Fibroblast of villous mesenchyme (primary cell): ENCODE data around the gene LRRC23. TPM values are rescaled to one million over a fixed set of nuclear protein-coding genes. Genes with fewer than 3 reads are reported as not detected.

Experiments
- DNase-seq: peaks from one replicate; pipeline ENCODE4 v3.0.0-alpha.2; 2010; ENCODE audit warnings: low read depth
- H3K4me3 ChIP-seq: 2 replicates; pipeline ENCODE4 v1.5.1; 2011; ENCODE audit warnings: low read depth, mild to moderate bottlenecking, low read length
- total RNA-seq: library from RNA; depleted of rRNA; stranded (reverse); fragments of >200 nt; gene quantifications from 2 replicates; pipeline ENCODE4 v1.2.3, GENCODE V29; 2012
- TF ChIP-seq, protein P1 (sequence below): IDR thresholded peaks from 2 replicates; pipeline ENCODE4 v1.5.1; 2012; ENCODE audit warnings: low read depth, mild to moderate bottlenecking, low read length; ENCODE audit not compliant: insufficient read depth

LRRC23 gene
- total RNA-seq, 1 donor = 4.7 TPM

DNA sequence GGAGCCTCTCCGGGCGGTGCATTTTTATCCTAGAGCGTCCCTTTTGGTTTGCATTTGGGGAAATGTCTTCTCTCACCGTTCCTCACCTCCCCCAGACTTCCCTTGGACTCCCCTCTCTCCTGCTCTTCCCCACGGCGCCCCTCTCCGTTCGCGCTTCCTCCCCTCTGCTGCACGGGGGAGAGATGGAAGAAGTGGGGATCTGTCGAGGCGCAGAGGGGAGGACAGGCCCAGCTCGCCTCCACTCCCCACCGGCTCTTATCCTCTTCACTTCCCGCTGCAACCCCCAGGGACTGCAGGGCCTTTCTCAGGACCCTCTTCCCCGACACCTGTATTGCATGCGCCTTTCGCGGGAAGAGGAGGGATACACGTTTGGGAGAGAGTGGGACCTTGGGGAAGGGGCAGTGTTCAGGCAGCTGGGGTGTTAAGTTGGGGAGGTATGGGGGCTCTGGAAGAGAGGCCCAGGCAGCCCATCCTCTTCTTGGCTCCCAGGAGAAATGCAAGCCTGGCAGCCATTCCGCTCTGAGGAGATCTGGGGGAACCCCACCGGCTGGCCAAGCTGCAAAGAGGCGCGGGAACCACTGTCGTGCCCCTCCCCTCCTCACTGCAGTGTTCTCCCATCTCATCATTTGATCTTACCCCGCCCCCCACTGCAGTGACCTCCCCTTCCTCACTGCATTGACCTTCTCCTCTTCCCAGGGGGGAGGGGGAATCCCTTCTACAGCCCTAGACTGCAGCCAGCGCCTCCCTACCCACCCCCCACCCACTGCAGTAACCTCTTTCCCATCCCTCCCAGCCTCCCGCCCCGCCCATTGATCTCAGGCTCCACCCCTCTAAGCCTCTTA is 10.5 kb downstream of the LRRC23 start:
- peak overlapping the region; percentile 71 for H3K4me3 ChIP-seq
- no peak for DNase-seq

GRCh38 chr12:6915789-6916285 is 11.2 kb downstream of the LRRC23 start:
- peak overlapping the region; percentile 10 for H3K4me3 ChIP-seq
- TF ChIP-seq, protein P1, sequence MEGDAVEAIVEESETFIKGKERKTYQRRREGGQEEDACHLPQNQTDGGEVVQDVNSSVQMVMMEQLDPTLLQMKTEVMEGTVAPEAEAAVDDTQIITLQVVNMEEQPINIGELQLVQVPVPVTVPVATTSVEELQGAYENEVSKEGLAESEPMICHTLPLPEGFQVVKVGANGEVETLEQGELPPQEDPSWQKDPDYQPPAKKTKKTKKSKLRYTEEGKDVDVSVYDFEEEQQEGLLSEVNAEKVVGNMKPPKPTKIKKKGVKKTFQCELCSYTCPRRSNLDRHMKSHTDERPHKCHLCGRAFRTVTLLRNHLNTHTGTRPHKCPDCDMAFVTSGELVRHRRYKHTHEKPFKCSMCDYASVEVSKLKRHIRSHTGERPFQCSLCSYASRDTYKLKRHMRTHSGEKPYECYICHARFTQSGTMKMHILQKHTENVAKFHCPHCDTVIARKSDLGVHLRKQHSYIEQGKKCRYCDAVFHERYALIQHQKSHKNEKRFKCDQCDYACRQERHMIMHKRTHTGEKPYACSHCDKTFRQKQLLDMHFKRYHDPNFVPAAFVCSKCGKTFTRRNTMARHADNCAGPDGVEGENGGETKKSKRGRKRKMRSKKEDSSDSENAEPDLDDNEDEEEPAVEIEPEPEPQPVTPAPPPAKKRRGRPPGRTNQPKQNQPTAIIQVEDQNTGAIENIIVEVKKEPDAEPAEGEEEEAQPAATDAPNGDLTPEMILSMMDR = no peak
- DNase-seq = no peak

More for the DNA sequence above, 10.5 kb downstream of the LRRC23 start:
- TF ChIP-seq, protein P1 = no peak

- H3K4me3 ChIP-seq = no peak overlapping the region
- TF ChIP-seq, protein P1 = no peak
- no peak for DNase-seq
Observed at GRCh38 chr12:6916426-6917200, 12.0 kb downstream of the LRRC23 start.

DNA sequence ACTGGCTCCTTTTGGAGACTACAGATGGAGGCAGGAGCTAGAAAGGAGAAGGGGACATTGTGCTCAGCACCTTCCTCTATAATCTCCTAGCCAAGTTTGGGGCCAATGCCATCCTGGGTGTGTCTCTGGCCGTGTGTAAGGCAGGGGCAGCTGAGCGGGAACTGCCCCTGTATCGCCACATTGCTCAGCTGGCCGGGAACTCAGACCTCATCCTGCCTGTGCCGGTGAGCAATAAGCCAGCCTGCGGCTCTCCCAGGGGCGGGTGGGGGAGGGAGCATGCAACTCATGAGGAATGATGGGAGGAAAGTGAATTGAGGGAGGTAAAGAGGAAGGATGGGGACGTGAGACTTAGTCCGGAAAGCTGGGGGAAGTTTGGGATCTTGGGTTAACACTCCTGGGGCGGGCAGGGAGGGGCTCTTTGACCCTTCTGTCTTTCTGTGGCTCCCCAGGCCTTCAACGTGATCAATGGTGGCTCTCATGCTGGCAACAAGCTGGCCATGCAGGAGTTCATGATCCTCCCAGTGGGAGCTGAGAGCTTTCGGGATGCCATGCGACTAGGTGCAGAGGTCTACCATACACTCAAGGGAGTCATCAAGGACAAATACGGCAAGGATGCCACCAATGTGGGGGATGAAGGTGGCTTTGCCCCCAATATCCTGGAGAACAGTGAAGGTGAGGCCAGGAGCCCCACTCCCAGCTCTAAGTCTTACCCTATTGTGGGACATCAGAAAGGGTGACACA is 13.0 kb downstream of the LRRC23 start:
- H3K4me3 ChIP-seq = no peak overlapping the region
- DNase-seq = no peak
- TF ChIP-seq, protein P1 = no peak

DNA sequence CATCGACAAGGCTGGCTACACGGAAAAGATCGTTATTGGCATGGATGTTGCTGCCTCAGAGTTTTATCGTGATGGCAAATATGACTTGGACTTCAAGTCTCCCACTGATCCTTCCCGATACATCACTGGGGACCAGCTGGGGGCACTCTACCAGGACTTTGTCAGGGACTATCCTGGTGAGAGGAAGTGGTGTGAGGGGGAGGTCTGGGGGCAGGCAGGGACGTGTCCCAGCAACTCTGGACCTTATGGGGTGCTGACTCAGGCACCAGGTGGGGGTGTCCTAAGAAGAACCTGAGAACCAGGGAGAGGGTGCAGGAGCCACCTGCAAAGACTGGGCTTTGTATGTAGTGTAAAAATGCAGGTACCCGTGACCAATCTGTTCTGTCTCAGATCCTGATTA is 15.0 kb downstream of the LRRC23 start:
- TF ChIP-seq, protein P1 = no peak

GRCh38 chr12:6921539-6921938 is 16.9 kb downstream of the LRRC23 start:
- TF ChIP-seq, protein P1 = no peak
- DNase-seq = no peak
- H3K4me3 ChIP-seq = no peak overlapping the region

More for the DNA sequence above, 15.0 kb downstream of the LRRC23 start:
- DNase-seq = no peak
- H3K4me3 ChIP-seq = no peak overlapping the region
